GM21619 (cell line): ENCODE measurements around the gene CDRT4.

Experiments
- ATAC-seq: cut with Tn5 transposase; IDR thresholded peaks from one replicate; pipeline ENCODE4 v1.9.1; 2021; ENCODE audit not compliant: unreplicated experiment

CDRT4 gene

GRCh38 chr17:15492791-15493692 is 25.6 kb upstream of the CDRT4 start:
- ATAC-seq, result no peak

- no peak for ATAC-seq
These were observed 24.8 kb upstream of the CDRT4 start for GRCh38 chr17:15492186-15492585.

- ATAC-seq, result no peak
These were observed 23.3 kb upstream of the CDRT4 start for GRCh38 chr17:15490634-15491261.

- ATAC-seq, result no peak
These were observed 21.1 kb upstream of the CDRT4 start for GRCh38 chr17:15488557-15488956.

- no peak for ATAC-seq
These were observed 17.6 kb upstream of the CDRT4 start for GRCh38 chr17:15485045-15485444.

GRCh38 chr17:15483431-15483830 is 16.0 kb upstream of the CDRT4 start:
- no peak for ATAC-seq

- ATAC-seq, result no peak
These were observed 15.1 kb upstream of the CDRT4 start for GRCh38 chr17:15482476-15482875.

GRCh38 chr17:15481481-15481880 is 14.1 kb upstream of the CDRT4 start:
- ATAC-seq, result no peak

- ATAC-seq, result no peak
These were observed 12.8 kb upstream of the CDRT4 start for GRCh38 chr17:15480204-15480603.

- no peak for ATAC-seq
These were observed 12.3 kb upstream of the CDRT4 start for GRCh38 chr17:15479703-15480102.

GRCh38 chr17:15478845-15479244 is 11.4 kb upstream of the CDRT4 start:
- ATAC-seq, result no peak

GRCh38 chr17:15475631-15476354 is 8.4 kb upstream of the CDRT4 start:
- ATAC-seq, result no peak

GRCh38 chr17:15472891-15473290 is 5.5 kb upstream of the CDRT4 start:
- ATAC-seq, result no peak

GRCh38 chr17:15470536-15470935 is 3.1 kb upstream of the CDRT4 start:
- ATAC-seq, result no peak

GRCh38 chr17:15469260-15469659 is 1.8 kb upstream of the CDRT4 start:
- ATAC-seq, result no peak

GRCh38 chr17:15468126-15468525 is 705 bp upstream of the CDRT4 start:
- no peak for ATAC-seq

GRCh38 chr17:15466131-15466530 is 1.3 kb downstream of the CDRT4 start:
- no peak for ATAC-seq

- no peak for ATAC-seq
These were observed 2.2 kb downstream of the CDRT4 start for GRCh38 chr17:15465045-15465701.

- ATAC-seq, result no peak
These were observed 3.0 kb downstream of the CDRT4 start for GRCh38 chr17:15464231-15464985.

- no peak for ATAC-seq
These were observed 4.2 kb downstream of the CDRT4 start for GRCh38 chr17:15462976-15463772.
